OCI-M2 (cell line): ENCODE results near the gene IFIT2.
"Not testable (repeated sequence)": the region's sequence is repeated elsewhere in the genome, so short reads cannot be mapped to it uniquely, and the experiment has no call there.

ENCODE experiments used
- DNase-seq: peaks from one replicate; lab custom pipeline; 2025; ENCODE audit not compliant: unreplicated experiment; lab: John Stamatoyannopoulos, UW

IFIT2 gene

DNA sequence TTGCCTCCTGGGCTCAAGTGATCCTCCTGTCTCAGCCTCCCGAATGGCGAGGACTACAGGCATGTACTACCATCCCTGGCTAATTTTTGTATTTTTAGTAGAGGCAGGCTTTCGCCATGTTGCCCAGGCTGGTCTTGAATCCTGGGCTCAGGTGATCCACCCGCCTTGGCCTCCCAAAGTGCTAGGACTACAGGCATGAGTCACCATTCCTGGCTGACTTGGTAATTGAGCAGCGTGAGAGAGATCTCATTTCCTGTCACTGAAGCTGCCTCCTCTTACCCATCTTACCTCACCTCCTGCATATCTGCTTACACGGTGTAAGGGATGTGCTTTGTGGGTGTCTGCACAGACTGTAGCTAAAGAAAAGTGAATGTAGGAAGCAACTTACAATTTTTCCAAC, 35.6 kb downstream of the IFIT2 start:
- no peak for DNase-seq

DNA sequence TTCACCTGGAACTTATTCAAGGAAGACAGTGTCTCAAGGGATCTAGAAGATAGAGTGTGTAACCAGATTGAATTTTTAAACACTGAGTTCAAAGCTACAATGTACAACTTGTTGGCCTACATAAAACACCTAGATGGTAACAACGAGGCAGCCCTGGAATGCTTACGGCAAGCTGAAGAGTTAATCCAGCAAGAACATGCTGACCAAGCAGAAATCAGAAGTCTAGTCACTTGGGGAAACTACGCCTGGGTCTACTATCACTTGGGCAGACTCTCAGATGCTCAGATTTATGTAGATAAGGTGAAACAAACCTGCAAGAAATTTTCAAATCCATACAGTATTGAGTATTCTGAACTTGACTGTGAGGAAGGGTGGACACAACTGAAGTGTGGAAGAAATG, 36.9 kb downstream of the IFIT2 start:
- no peak for DNase-seq

- no peak for DNase-seq
Measured at GRCh38 chr10:89339875-89340274, 38.0 kb downstream of the IFIT2 start.

GRCh38 chr10:89341649-89342048, 39.8 kb downstream of the IFIT2 start:
- DNase-seq: no peak

DNA sequence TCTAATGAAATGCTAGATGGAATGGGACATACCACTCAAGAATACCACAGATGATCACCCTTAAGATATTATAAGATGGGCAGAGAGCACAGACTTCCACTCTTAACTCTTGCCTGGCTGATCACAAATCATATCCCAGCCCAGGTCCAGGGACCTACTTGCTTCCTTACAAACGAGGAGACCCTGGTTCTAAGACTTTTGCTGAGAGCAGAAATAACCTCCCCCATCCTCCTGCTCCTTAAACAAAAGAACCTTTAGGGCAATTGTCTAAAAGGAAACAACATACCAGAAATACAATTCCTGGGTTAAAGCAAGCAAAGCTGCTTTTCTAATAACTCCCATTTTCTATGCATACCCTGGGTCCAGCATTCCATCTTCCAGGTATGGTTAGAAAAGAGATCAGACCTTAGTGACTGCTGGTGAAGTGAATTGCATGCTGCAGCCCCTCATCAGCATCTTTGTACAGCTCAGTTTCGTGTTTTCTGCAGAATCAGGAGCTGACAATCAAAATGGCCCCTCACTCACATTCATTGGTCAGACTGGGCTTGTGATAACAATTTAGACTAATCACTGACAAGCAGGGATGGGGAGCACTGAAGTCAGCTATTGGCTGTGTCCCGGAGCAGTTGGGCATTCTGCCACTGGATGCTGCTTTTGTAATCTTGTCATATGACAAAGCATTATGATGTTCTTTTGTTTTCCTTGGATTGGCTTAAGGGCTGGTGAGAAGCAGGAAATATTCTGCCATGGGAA, 40.5 kb downstream of the IFIT2 start:
- DNase-seq: no peak

GRCh38 chr10:89343089-89343767, 41.4 kb downstream of the IFIT2 start:
- DNase-seq: no peak

DNA sequence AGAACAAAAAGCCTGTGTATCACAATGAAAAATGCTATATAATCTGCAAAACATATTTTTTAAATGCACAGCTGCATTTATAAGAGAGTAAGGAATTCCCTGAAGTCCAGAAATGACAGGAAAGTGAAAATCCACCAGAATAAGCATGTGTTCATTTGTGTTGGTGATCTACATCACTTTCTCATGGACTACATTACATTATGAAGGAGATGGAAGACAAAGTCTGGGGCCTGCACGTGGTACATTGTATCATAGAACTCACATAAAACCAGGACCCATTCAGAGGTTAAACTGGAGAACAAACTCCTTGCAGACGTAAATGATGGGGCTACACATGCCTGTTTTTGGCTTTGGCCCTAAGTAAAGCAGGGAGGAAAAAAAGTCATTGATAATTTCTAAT, 42.3 kb downstream of the IFIT2 start:
- no peak for DNase-seq

GRCh38 chr10:89345367-89346000, 43.6 kb downstream of the IFIT2 start:
- DNase-seq: no peak

DNA sequence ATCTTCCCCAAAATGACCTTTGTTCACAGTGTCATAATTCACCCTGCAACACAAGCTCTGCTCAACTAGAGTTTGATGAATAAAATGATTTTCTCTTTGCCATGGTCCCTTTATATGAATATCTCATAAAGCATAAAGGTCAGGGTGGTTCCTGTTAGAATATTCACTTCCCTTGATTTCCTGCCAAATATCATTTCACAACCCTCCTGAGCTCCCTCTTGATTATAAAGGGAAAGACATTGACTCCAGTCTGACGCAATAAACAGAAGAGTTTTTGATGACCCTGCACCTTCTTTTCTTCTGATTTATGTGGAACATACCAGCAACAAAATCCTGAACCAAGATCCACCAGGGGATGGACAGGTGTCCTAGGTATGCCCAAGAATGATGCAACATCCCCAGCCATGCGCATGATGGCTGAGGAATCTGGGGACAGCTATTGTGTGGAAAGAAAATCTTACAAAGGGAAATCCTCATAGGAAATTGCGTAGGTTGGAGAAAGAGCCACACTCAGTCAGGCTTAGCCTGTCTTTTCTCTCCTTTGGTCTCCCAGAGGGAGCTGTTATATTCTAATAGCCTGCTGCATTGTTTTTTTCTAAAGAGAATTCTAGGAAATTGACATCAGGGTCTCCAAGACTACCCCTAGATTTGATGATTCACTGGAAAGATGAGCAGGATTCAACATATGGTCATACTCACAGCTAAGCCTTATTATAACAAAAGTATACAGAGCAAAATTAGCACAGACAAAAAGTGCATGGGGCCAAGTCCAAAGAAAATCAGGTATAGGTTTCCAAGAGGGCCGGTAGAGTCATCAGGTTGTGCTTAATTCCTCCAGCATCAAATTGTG, 44.8 kb downstream of the IFIT2 start:
- no peak for DNase-seq

GRCh38 chr10:89347701-89348457, 46.0 kb downstream of the IFIT2 start:
- DNase-seq: no peak

DNA sequence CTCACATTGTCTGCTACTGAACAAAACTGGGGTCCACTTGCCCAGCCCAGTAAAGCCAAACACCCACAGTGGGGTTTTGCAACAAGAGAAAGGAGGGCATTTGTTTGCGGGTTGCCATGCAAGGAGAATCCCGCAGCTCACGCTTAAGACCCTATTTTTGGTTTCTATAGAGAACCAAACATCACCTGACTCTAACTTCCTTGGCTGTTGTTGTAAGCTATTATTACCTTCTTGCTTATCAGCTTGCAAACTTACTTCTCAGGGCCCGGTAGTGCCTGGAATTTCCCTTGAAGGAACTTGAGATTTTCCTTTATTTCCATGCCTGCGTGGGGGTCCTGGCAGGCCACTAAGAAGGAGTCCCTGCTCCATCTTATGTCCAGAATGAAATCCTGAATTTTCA, 46.6 kb downstream of the IFIT2 start:
- no peak for DNase-seq

DNA sequence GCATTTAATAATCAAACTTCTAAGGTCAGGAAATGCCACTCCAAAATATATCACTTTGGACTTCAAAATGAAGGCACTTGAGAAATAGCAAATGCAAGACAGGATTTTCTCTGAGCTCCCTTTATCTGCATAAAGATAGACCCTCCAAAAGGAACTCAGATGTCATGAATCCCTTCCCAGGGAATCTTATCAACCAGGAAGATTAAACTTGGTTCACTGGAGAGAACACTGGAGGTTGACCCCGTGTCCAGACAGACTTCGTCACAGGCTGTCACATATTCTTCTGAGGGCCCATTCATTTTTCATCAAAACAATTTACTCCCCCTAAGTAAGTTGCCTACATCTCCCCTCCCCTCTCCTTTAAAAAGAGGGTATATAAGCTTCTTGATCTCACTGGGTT, 47.1 kb downstream of the IFIT2 start:
- no peak for DNase-seq

DNA sequence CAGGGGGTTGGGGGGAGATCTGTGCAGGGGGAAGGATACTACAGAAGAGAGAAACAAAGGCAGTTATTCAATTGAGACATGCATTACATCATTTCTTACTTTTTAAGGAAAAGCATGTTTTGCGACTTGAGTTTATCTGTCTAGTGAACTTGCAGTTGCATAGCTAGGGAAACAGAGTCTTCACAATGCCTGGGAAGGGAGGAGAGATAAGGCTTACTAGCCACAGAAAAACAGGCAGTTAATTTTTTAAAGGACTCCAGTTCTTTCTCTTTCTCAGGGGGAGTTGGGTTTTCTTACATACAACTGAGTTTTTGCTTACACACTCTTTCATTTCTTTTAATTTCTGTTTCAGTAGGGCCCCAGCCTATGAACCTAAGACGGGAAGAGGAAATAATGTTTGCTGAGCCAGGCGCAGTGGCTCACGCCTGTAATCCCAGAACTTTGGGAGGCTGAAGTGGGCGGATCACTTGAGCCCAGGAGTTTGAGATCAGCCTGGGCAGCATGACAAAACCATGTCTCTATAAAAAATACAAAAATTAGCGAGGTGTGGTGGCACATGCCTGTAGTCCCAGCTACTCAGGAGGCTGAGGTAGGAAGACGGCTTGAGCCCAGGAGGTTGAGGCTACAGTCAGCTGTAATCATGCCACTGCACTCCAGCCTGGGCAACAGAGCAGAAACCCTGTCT, 48.9 kb downstream of the IFIT2 start:
- not testable (repeated sequence) for DNase-seq

GRCh38 chr10:89351412-89351779, 49.5 kb downstream of the IFIT2 start:
- DNase-seq: no peak

GRCh38 chr10:89351780-89352597, 50.1 kb downstream of the IFIT2 start:
- DNase-seq: no peak

DNA sequence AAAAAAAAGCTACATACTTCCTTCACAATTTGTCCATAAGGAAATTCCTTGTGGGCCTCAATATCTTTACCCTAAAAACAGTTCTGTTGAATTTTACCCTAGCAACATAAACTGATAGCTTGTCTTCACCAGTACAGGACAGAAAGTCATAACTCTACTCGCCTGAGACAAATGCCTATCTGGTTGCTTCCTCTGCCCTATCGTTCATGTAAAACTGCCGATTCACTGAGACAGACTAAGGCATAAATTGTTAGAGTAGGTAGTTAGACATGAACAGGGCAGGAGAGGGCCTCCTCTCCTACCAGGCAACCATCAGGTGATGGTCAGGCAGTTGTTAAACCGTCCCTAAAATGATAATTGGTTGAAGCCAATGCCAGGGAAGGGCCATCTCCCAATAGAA, 51.0 kb downstream of the IFIT2 start:
- no peak for DNase-seq

DNA sequence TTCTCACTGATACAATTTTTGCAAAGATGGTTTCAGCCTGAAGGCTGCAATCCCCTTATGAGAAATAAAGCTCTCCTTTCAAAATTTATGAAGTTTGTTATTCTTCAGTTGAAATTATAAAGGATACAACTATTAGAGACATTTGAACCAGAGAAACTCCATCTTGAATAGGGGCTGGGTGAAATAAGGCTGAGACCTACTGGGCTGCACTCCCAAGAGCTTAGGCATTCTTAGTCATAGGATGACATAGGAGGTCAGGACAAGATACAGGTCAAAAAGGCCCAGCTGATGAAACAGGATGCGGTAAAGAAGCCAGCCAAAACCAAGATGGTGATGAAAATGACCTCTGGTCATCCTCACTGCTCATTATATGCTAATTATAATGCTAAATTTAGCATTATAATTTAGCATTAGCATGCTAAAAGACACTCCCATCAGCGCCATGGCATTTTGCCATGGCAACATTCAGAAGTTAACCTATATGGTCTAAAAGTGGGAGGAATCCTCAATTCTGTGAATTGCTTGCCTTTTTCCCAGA, 53.6 kb downstream of the IFIT2 start:
- no peak for DNase-seq

- DNase-seq: no peak
Measured at GRCh38 chr10:89357096-89357495, 55.2 kb downstream of the IFIT2 start.

DNA sequence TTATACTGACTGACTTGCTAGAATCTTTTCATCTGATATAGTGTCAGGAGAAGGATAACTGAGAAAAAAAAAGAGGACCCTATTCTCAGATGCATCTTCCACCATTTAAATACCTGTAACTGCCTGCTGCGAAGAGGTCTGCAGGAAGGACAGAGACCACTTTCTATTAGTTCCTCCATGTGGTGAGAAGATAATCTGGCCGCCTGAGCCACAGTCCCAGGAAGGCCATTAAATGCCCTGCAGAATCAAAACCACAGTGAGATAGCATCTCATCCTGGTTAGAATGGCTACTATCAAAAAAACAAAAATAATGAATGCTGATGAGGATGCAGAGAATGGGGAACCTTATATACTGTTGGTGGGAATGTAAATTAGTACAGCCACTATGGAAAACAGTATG, 56.1 kb downstream of the IFIT2 start:
- no peak for DNase-seq
